Right lobe of liver (tissue), 4 donors: Measurements from ENCODE around the gene RAP1A.
"Not testable (repeated sequence)": the region's sequence is repeated elsewhere in the genome, so short reads cannot be mapped to it uniquely, and the experiment has no call there.

ENCODE experiments used
- POLR2A ChIP-seq: fragments of 450-650 bp; IDR thresholded peaks from one replicate; pipeline ENCODE4 v1.6.1; 2017; ENCODE audit warnings: antibody characterized with exemption, mild to moderate bottlenecking
- TF ChIP-seq, protein P1 (sequence below), 4 donors: fragments of 200-600 bp in 3 of 4; fragments of 450-650 bp in 1 of 4; IDR thresholded peaks; one replicate each; pipeline versions ENCODE4 v1.5.1 to v1.8.0; 2016 to 2022; ENCODE audit warnings: antibody characterized with exemption in 4 of 4, mild to moderate bottlenecking in 2 of 4
- donor health status: DM: no; HTN: no; CAD: no.
- donor health status: DM: no; HTN: no; CAD: no.
- donor health status: DM: no; HTN: yes; CAD: no.

DNA sequence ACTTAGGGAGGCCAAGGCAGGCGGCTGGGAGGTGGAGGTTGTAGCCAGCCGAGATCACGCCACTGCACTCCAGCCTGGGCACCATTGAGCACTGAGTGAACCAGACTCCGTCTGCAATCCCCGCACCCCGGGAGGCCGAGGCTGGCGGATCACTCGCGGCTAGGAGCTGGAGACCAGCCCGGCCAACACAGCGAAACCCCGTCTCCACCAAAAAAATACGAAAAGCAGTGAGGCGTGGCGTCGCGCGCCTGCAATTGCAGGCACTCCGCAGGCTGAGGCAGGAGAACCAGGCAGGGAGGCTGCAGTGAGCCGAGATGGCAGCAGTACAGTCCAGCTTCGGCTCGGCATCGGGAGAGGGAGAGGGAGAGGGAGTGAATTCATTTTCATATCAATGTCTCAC lies 11.1 kb upstream of the RAP1A start:
- TF ChIP-seq, protein P1, sequence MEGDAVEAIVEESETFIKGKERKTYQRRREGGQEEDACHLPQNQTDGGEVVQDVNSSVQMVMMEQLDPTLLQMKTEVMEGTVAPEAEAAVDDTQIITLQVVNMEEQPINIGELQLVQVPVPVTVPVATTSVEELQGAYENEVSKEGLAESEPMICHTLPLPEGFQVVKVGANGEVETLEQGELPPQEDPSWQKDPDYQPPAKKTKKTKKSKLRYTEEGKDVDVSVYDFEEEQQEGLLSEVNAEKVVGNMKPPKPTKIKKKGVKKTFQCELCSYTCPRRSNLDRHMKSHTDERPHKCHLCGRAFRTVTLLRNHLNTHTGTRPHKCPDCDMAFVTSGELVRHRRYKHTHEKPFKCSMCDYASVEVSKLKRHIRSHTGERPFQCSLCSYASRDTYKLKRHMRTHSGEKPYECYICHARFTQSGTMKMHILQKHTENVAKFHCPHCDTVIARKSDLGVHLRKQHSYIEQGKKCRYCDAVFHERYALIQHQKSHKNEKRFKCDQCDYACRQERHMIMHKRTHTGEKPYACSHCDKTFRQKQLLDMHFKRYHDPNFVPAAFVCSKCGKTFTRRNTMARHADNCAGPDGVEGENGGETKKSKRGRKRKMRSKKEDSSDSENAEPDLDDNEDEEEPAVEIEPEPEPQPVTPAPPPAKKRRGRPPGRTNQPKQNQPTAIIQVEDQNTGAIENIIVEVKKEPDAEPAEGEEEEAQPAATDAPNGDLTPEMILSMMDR (IDR thresholded peaks at IDR 0.05): not testable (repeated sequence)
- TF ChIP-seq POLR2A: not testable (repeated sequence)
